Measurements from ENCODE around the gene GZF1.
A peak's percentile ranks its signal among the peaks of the same experiment; 100 is the strongest.

The GZF1 gene

DNA sequence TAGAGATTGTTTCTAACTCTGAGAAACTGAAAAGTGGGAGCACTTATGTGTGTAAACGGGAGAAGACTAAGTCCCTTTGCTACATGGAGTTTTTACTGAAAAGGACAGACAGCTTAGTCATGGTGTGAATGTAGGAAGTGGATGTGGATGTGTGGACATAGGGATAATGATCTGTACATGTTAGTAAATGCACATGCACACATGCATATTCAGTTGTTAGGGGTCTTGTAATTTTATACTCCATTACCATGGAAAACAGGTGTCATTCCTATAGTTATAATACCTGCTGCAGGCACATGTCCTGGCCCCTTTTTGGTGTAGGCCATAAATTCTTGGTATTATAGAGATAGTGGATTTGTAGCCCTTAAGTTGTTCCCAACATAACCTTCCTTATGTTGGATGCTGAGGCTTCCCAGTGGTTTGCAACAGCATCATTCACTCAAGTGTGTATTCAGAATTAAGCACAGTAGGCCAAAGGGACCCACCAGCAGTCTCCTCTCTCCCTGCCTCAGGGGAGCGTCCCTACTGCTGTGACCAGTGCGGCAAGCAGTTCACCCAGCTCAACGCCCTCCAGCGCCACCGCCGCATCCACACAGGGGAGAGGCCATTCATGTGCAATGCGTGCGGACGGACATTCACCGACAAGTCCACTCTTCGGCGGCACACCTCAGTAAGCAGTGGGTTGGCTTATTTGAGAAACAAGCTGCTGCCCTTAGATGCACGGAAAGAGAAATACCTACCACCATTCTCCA is 7.3 kb downstream of the GZF1 start:
- DNase-seq (ENCODE audit: low read depth, low spot score): no peak

DNA sequence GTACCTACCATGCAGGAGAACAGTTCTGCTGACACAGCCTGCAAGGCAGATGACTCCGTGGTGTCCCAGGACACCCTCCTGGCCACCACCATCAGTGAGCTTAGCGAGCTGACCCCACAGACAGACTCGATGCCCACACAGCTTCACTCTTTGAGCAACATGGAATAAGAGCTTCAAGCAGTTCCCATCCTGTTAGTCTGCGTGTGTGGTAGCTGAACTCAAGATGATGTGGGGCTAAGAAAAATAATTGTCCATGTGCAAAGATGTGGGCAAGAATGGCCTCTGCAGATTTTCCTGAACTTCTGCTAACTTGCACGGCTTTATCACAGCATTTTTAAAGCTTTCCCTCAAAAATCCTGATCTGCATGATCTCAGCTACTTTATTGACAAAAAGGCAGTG is 8.3 kb downstream of the GZF1 start:
- no peak for DNase-seq (ENCODE audit: low read depth, low spot score)

DNA sequence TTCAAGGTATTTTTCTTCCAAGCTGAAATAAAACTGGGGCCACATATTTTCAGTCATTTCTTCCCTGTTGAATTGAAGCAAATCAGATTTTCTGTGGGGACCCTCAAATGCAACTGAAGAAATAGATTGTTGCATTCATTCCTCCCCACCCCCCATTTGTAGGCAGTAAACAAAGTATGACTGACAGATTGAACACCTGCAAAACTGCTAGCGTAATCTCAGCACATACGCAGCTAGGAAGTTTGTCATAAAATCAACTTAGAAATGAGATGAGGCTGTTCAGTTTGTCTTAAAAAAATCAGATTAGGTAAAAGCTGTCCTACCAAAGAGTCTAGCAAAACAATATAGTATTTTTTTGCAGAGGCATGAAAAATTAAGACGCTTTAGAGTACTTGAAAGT is 8.9 kb downstream of the GZF1 start:
- no peak for DNase-seq (ENCODE audit: low read depth, low spot score)

DNA sequence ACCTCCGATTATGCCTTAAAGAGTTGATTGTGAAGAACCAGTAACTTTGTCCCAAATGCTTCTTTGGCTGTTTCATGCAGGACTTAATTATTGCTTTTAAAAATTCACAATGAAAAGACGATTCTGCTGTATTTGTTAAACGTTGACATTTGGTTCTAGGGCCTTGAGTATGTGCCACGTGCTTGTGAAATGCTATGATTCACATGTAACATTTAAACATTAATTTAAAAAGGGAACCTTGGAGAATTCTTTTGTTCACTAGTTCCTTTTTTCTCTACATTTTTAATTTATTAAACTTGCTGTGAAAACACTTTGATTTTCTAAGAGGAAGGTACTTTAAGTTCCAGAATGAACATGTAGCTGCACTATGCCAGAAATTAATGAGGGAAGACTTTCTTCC is 9.5 kb downstream of the GZF1 start:
- DNase-seq (ENCODE audit: low read depth, low spot score): no peak

DNA sequence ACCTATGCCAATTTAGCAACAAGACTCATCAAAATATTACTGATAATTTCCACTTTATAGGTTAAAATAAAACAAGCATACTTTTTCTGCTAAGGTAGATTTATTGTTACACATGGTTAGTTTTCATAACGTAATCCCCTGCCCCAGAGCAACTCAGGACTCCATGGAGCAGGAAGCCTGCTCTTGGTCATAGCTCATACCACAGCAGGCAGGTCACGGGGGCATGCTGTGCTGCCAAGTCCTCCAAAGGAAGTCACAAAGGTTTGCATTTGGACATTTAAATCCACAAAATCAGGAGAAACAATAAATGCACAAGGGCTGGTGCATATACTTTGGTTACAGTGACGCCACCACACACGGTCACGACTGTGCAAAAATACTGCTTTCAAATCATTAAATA is 12.5 kb downstream of the GZF1 start:
- DNase-seq (ENCODE audit: low read depth, low spot score): no peak

DNA sequence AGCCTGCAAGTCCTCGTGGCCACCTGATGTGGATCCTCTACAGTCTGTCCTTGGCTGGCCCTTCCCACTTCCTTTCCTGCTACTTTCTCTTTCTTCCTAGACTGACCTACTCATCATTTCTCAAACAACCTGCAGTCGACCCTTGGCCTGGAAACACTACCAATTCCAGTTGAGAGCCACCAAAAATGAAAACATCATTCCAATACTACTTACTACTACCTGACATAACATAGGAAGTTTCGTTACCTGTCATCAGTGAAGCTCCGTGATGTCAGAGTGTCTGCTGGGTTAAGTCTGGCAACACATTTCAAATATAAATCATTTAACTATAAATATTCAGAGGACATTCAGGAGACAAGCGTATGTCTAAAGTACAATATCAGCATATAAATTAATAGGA is 13.8 kb downstream of the GZF1 start:
- DNase-seq (ENCODE audit: low read depth, low spot score): no peak

DNA sequence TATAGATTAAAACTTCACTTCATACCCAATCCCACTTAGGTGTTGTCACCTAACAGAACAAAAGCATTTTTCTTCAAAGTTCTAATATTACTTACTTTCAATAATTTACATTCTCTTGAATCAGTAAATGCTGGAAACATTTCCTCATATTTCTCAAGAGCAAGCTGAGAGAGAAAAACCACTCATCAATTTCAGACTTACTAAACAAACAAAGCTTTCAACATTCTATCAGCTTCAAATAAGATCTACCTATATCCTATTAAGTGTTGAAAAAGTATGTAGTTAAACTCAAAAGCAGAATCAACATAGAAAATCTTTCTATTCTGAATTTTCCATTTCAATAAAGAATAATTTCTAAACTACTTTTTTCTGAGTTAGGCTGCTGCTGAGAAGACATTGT is 17.8 kb downstream of the GZF1 start:
- no peak for DNase-seq (ENCODE audit: low read depth, low spot score)

DNA sequence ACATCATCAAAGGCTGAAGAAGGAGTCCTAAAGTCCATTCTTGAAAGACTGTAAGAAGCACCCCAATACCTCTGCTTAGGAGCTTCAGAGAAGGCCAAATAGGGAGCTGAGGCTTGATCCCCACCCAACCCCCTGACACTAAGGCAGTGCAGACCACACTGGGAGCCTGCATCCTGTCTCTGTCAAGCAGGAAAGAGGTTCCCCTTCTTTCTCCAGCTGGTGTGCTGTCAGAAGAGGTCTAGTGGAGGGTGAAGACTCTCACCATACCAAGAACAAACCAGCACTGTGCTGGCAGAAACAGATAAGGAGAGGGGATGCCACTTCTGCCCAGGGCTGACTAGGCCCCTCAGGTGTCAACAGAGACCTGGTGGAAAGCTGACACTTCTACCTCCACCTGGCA is 19.9 kb downstream of the GZF1 start:
- DNase-seq (ENCODE audit: low read depth, low spot score): no peak

DNA sequence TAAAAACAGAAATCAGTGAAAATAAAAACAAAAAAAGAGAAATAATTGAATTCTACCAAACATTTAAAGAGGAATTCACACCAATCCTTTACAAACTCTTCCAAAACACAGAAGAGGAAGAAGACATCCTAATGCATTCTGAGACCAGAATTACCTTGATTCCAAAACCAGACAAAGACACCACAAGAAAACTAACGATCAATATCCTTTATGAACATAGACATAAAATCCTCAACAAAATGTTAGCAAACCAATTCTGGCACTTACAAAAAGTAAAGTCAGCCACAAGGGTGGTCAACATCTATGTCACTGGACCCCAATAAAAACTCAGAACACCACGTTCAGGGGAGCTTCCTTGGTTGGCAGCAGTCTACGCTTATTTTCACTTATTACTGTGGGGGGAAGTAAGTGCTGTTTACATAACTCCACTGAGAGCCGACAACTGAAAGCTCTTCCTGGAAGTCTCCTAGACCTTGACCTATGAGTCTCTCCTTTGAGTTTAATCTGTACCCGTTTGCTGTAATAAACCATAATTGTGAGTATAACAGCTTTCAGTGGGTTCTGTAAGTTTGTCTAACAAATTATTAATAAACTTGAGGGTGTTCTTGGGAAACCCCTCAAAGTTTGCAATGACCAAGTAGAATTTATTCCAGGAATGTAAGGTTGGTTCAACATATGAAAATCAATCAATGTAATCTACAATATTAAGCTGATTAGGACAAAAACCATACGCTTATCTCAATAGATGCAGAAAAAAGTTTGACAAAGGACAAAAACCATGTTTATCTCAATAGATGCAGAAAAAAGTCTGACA is 24.5 kb downstream of the GZF1 start:
- DNase-seq (ENCODE audit: low read depth, low spot score): no peak

DNA sequence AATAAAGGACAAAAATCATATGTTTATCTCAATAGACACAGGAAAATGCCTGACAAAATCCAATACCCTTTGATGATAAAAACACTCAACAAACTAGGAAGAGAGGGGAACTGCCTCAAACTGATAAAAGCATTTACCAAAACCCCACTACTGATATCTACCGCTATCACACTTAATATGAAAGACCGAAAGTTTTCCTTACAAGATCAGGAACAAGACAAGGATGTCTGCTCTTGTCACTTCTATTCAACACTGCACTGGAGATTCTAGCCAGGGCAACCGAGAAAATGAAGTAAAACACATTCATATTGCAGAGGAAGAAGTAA is 25.1 kb downstream of the GZF1 start:
- DNase-seq (ENCODE audit: low read depth, low spot score): no peak

DNA sequence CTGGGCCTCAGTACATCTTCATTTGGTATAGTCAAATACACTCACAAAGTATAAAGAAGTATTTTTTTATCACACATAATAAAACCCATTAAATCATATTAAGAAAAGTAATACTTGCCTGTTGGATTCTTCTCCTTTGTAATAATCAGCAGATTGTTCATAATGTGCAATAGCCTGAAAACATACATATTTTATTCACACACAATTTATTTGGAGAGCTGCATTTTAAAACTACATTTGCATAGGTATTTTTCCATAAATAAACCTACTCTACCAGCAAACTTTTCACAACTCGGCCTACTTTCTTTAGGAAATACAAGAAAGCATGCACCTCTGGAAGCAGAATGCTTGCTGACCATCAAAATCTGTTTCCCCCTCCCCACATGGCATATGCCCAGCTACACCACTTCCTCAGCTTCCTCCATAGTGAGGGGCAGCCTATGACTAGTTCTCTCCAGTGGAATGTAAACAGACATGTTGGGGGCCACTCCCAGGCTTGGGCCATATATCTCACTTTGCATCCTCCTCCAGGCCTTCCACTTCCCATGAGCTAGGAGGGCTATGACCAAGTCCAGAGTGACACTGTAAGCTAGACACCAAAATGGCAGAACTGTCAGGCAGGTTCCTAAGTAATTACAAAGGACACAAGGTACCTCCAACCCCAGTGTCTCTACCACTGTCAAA is 28.3 kb downstream of the GZF1 start:
- DNase-seq (ENCODE audit: low read depth, low spot score): no peak

DNA sequence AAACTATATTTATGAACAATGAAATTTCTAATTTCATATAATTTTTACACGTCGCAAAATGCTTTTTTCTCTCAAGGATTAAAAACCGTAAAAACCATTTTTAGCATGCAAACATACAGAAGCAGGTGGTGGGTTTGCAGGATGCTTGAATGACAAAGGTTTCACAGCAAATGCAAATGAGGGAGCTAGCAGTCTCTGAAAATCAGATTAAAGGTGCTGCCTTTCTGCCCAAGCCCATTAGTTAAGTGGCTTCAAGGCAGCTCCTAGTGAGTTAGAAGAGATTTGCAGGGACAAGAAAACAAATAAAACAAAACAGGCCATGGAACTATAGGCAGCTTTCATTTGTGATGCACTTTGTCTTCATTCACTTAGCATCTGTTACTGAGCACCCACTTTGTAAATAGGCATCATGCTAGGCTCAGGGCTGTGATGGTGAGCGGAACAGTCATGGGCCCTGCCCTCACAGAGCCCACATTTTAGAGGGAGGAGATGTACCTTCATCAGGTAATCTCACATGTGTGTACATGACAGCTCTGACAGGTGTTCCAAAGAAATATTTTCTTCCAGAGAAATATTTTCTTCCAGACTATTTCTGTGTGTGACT is 29.8 kb downstream of the GZF1 start:
- no peak for DNase-seq (ENCODE audit: low read depth, low spot score)

DNA sequence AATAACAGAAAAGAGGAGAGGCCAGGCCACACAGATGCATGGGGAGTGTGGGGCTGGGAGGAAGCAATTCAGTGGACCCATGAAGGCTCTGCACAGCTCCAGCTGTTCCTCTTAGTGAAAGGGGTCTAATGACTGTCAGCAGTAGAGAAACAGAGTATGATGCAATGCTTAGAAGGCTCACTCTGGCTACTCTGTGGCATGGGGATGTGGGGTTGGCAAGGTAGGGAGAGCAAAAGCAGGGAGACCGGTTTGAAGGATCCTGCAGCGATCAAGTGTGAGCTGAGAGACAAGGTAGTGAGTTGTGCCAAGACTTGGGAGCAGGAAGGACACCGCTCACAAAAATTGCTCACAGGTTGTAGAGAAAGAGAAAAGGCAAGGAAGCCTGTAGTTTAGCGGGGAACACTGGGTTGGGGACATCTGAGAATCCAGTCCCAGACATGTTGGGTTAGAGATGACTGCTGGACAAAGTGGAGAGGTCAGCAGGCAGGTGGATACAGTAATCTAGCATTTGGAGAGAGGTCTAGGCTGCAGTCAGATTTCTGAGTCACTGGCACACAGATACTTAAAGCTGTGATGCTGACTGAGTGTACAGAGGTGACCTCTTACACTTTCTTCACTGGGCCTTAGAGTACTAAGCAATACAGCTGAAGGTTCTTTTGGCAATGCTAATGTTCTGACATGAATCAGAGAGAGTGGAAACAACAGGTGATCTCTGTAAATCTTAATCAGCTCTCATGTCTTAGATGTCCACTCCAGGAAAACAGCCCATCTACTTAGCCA is 32.2 kb downstream of the GZF1 start:
- DNase-seq (ENCODE audit: low read depth, low spot score): no peak

DNA sequence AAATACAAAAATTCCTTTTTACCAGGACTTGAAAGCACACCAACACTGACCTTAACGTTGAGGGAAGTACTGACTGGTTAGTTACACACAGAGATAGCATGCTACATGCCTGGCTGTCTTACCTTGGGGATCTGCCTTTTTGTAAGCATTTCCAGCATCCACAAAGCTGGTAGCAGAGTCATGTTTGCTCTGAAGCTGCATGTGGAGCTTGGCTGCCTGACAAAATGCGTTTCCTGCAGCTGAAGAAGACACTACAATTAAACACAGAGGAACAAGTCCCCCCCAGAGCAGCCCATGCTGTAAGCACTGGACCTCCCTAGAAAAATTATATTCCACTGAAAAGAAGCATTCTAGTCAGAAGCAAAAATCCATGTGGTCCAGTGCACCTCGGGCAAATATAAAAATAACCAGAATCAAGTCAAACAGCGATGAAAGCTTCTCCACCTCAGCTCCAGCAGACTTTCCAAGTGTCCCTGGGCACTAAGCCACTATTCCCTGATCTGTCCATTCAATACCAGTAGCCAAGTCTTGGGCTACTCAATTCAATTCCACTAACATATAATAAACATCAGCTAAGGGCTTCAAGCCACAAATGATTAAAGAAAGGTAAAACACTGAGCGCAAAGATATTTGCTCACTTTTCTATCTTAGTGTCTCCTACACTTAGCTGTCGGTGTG is 35.1 kb downstream of the GZF1 start:
- DNase-seq (ENCODE audit: low read depth, low spot score): peak; percentile 40

DNA sequence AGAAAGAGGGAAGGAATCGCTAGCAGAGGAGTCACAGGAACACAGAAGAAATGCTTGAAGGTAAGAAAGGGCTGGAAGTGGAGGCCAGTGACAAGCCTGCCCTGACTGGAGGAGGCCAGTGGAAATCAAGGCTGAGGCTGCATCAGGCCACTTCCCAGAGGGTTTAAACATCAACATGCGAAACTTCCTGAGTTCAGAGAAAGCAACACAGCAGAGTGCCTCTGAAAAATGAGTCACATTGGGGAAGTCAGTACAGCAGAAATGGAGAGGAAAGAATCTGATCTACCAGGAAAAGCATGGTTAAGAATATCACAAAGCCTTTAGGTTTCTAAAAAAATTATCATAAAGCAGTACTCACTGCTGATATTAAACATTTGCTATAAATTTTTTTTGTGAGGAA is 36.0 kb downstream of the GZF1 start:
- peak; percentile 46 for DNase-seq (ENCODE audit: low read depth, low spot score)

DNA sequence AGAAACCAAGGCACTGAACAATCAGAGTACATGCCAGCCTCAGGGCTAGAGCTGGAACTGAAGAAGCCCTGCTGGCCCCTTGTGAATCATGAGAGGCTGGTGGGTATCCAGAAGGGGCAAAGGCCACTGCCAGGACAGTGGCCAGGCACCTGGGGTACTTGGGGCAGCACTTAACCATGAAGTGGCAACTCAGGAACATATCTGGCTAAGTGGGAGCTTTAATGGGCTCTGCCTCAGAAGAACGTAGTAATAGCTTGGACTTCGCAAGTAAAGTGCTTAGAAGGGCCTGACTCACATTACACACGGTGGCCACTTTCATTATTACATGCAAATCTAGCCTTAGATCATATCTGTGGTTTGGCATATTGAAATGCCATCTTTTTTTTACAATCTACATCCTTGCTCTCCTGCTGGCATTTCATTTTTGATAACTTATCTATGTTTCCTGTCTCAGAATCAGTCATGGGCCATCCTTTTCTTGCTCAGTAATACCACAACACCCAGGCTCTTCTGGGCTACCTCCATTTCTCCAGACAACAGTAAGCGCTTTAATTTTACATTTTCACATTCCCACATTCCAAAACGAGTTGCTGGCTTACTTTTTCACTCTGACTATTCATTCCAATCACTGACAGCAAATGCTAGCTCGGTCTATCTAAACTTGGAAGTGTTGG is 37.7 kb downstream of the GZF1 start:
- DNase-seq (ENCODE audit: low read depth, low spot score): no peak

DNA sequence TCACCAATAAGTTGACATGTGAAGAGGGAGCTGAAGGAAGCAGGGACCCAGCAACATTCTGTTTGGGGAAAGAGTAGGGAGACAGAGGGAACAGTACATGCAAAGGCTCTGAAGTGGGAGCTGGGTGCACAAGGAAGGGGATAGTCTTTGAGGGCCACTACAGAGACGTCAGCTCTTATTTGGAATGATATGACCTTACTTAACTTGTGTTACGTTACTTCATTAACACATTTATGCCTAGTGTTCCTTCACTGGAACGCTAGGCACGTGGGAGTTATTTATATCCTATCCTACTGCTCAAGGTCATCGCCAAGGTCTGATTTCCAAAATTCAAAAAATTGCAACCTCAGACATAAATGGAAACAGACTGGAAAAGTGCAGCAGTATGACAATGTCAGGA is 39.1 kb downstream of the GZF1 start:
- no peak for DNase-seq (ENCODE audit: low read depth, low spot score)

DNA sequence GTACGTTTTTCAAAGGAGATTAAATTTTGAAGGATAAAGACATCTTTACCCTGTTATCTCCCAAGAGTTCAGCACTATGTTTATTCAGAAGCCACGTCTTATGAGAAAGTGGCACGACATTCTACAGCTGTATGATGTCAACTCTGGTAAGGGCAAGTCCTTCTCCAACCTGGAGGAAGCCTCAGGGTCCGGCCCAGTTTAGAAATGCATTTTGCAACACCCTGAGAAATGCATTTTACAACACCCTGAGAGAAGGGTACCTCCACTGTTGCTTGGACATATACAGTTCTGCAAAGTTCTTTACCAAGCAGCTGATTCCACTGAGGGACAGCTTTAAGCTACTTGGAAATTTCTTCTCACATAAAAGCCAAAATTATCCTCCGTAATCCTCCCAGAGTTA is 41.8 kb downstream of the GZF1 start:
- DNase-seq (ENCODE audit: low read depth, low spot score): no peak

DNA sequence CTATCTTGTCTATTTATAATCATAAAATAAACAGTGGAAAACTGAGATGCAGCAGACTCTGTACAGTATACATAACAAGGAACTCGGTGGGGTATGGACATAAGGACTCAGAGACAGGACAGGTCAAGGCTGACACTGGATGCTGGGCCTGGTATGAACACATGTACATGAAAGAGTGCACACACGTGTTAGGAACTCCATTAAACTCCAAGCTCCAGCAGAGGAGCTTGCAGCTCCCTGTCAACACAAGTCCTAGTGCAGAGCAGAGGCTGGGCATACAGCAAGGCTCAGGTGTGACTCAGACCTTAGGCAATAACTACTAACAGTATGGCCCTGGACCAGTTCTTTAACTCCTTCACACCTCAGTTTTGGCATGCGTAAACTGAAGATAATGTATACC is 42.2 kb downstream of the GZF1 start:
- DNase-seq (ENCODE audit: low read depth, low spot score): no peak

DNA sequence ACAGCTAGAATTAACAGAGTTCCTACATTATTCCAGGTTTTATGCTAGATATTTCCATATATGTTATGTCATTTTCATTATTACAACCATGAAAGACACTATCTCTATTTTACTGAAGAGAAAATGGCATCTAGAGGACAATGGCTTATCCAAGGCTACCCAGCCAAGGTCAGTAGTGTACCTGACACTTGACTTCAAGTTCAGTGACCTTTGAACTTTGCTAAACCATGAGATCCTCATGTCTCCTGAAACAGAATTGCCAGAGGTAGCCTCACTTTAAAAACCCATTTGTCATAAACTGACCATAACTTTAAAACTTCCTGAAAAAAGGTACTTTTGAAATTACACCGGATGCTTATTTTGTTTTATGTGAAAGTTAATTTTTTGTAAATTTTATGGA is 44.9 kb downstream of the GZF1 start:
- DNase-seq (ENCODE audit: low read depth, low spot score): no peak
